DOHH2 (cell line): ENCODE results near the gene RIN1.

Source experiments
- H3F3A ChIP-seq: fragments of 200-600 bp; sonication (generic), shearing (Covaris generic); 2 replicates; pipeline ENCODE4 v1.6.0; 2016; ENCODE audit warnings: antibody characterized with exemption, mild to moderate bottlenecking; ENCODE audit not compliant: control insufficient read depth, insufficient read depth
- H3K27ac ChIP-seq: fragments of 200-600 bp; sonication (generic); 2 replicates; pipeline ENCODE4 v1.5.1; 2014; ENCODE audit warnings: low read depth, mild to moderate bottlenecking, low read length, moderate library complexity
- H3K27me3 ChIP-seq: fragments of 200-600 bp; sonication (generic); 2 replicates; pipeline ENCODE4 v1.6.1; 2014; ENCODE audit warnings: mild to moderate bottlenecking, low read length, mixed read lengths; ENCODE audit not compliant: control insufficient read depth
- H3K36me3 ChIP-seq: fragments of 200-600 bp; sonication (generic); 2 replicates; pipeline ENCODE4 v1.6.1; 2014; ENCODE audit warnings: mild to moderate bottlenecking, low read length, moderate library complexity, mixed read lengths; ENCODE audit not compliant: control insufficient read depth
- H3K4me1 ChIP-seq: fragments of 200-600 bp; sonication (generic); 2 replicates; pipeline ENCODE4 v1.6.1; 2014; ENCODE audit warnings: mild to moderate bottlenecking, low read length, mixed read lengths; ENCODE audit not compliant: control insufficient read depth
- H3K4me2 ChIP-seq: fragments of 200-600 bp; sonication (generic); 2 replicates; pipeline ENCODE4 v1.6.0; 2014; ENCODE audit warnings: mild to moderate bottlenecking, low read length, moderate library complexity
- H3K4me3 ChIP-seq: fragments of 200-600 bp; sonication (generic); 2 replicates; pipeline ENCODE4 v1.5.1; 2014; ENCODE audit warnings: mild to moderate bottlenecking, low read length, mixed read lengths
- H3K79me2 ChIP-seq: fragments of 200-600 bp; sonication (generic); 2 replicates; pipeline ENCODE4 v1.6.1; 2014; ENCODE audit warnings: mild to moderate bottlenecking, low read length, mixed read lengths; ENCODE audit not compliant: control insufficient read depth
- H3K9me2 ChIP-seq: fragments of 200-600 bp; sonication (generic); replicated peaks from 2 replicates; pipeline ENCODE4 v1.6.1; 2014; ENCODE audit warnings: mild to moderate bottlenecking, low read length, mixed read lengths; ENCODE audit not compliant: control insufficient read depth
- H3K9me3 ChIP-seq: fragments of 200-600 bp; sonication (generic); 2 replicates; pipeline ENCODE4 v1.6.1; 2014; ENCODE audit warnings: antibody characterized with exemption, low read length, mixed read lengths; ENCODE audit not compliant: control insufficient read depth, insufficient read depth
- H4K20me1 ChIP-seq: fragments of 200-600 bp; sonication (generic); 2 replicates; pipeline ENCODE4 v1.6.0; 2014; ENCODE audit warnings: low read depth, mild to moderate bottlenecking, antibody characterized with exemption, low read length, moderate library complexity; ENCODE audit not compliant: control insufficient read depth, insufficient read depth
- CTCF ChIP-seq: fragments of 200-600 bp; sonication (generic); IDR thresholded peaks from one replicate; pipeline ENCODE4 v1.5.1; 2014; ENCODE audit warnings: antibody characterized with exemption, mild to moderate bottlenecking, low read depth, low read length; ENCODE audit not compliant: poor library complexity, severe bottlenecking
- EZH2phosphoT487 ChIP-seq: fragments of 200-600 bp; sonication (generic); IDR thresholded peaks from 2 replicates; pipeline ENCODE4 v1.6.1; 2017; ENCODE audit warnings: borderline replicate concordance, mild to moderate bottlenecking, antibody characterized with exemption, low read length, moderate library complexity, mixed read lengths

The RIN1 gene

GRCh38 chr11:66345316-66345649 is 9.0 kb upstream of the RIN1 start:
- Histone ChIP-seq H3K27ac (peak overlapping the region; percentile 28; the same call in 1 of the 2 replicates), H3K27me3 (no peaks in the 10 kb centered on the region), H3K4me2 (peak overlapping the region; percentile 90), H3F3A (peaks cover 17% of the 10 kb centered on the region), H3K36me3 (peaks cover 15% of the 10 kb centered on the region), H3K4me3 (peak overlapping the region; percentile 95), H3K4me1 (peaks cover 40% of the 10 kb centered on the region), H3K9me3 (no peaks in the 10 kb centered on the region), H4K20me1 (peaks cover 4% of the 10 kb centered on the region; the same call in 1 of the 2 replicates), H3K9me2 (no peaks in the 10 kb centered on the region), H3K79me2 (peaks cover 36% of the 10 kb centered on the region)
- TF ChIP-seq EZH2phosphoT487 (no peak), CTCF (no peak)

- Histone ChIP-seq H3K9me2 (no peaks in the 10 kb centered on the region), H3K4me2 (peak within 1 kb of the TSS; percentile 90), H4K20me1 (peaks cover 4% of the 10 kb centered on the region; the same call in 1 of the 2 replicates), H3K79me2 (peaks cover 36% of the 10 kb centered on the region), H3K36me3 (peaks cover 18% of the 10 kb centered on the region), H3K4me3 (peak within 1 kb of the TSS; percentile 95), H3F3A (peaks cover 17% of the 10 kb centered on the region), H3K27ac (peak within 1 kb of the TSS; percentile 28; the same call in 1 of the 2 replicates), H3K9me3 (no peaks in the 10 kb centered on the region), H3K27me3 (no peaks in the 10 kb centered on the region), H3K4me1 (peaks cover 40% of the 10 kb centered on the region)
- TF ChIP-seq EZH2phosphoT487 (no peak), CTCF (peak; percentile 15)
Observed at GRCh38 chr11:66344550-66345315, 8.5 kb upstream of the RIN1 start, which contains the start of gene BRMS1. BRMS1 (minus strand) TSS chr11:66345104; CDS start chr11:66342234, 2,870 bp downstream.

- no peaks in the 10 kb centered on the region for H3K9me3 ChIP-seq
Observed at GRCh38 chr11:66343176-66343575, 6.9 kb upstream of the RIN1 start.

More at GRCh38 chr11:66343176-66343575, 6.9 kb upstream of the RIN1 start:
- peaks cover 33% of the 10 kb centered on the region for H3K4me1 ChIP-seq
- peaks cover 36% of the 10 kb centered on the region for H3K79me2 ChIP-seq
- no peaks in the 10 kb centered on the region for H3K27me3 ChIP-seq
- no peak overlapping the region for H3K4me3 ChIP-seq
- no peaks in the 10 kb centered on the region for H3K9me2 ChIP-seq
- H4K20me1 ChIP-seq, result peaks cover 4% of the 10 kb centered on the region; the same call in 1 of the 2 replicates
- H3K4me2 ChIP-seq, result no peak overlapping the region; the same call in 1 of the 2 replicates
- TF ChIP-seq EZH2phosphoT487, result no peak
- TF ChIP-seq CTCF, result no peak
- peaks cover 33% of the 10 kb centered on the region for H3K36me3 ChIP-seq
- H3K27ac ChIP-seq, result no peak overlapping the region
- peaks cover 11% of the 10 kb centered on the region for H3F3A ChIP-seq
